Measurements from ENCODE around the gene HABP4.

Gene HABP4

GRCh38 chr9:96436063-96436455 lies 13.9 kb upstream of the HABP4 start:
- DNase-seq (ENCODE audit: low read depth in 2 of 2), result no peak

- no peak for DNase-seq (ENCODE audit: low read depth in 2 of 2)
Observed at GRCh38 chr9:96436456-96437126, 13.4 kb upstream of the HABP4 start.

- no peak for DNase-seq (ENCODE audit: low read depth in 2 of 2)
Observed at GRCh38 chr9:96437454-96437853, 12.5 kb upstream of the HABP4 start.

GRCh38 chr9:96440671-96441199 lies 9.2 kb upstream of the HABP4 start:
- no peak for DNase-seq (ENCODE audit: low read depth in 2 of 2)

- no peak for DNase-seq (ENCODE audit: low read depth in 2 of 2)
Observed at GRCh38 chr9:96441798-96442445, 8.0 kb upstream of the HABP4 start.

- no peak for DNase-seq (ENCODE audit: low read depth in 2 of 2)
Observed at GRCh38 chr9:96442491-96442890, 7.5 kb upstream of the HABP4 start.

- no peak for DNase-seq (ENCODE audit: low read depth in 2 of 2)
Observed at GRCh38 chr9:96447406-96447805, 2.6 kb upstream of the HABP4 start.

- DNase-seq (ENCODE audit: low read depth in 2 of 2), result no peak
Observed at GRCh38 chr9:96448546-96449170, 1.3 kb upstream of the HABP4 start.

GRCh38 chr9:96449523-96449844 lies 485 bp upstream of the HABP4 start:
- no peak for DNase-seq (ENCODE audit: low read depth in 2 of 2)

- DNase-seq (ENCODE audit: low read depth in 2 of 2), result peak in 1 of 2 donors; percentile 16
Observed at GRCh38 chr9:96450613-96451528, 902 bp downstream of the HABP4 start.

- DNase-seq (ENCODE audit: low read depth in 2 of 2), result no peak
Observed at GRCh38 chr9:96453625-96454024, 3.7 kb downstream of the HABP4 start.

- no peak for DNase-seq (ENCODE audit: low read depth in 2 of 2)
Observed at GRCh38 chr9:96457266-96457665, 7.3 kb downstream of the HABP4 start.

- no peak for DNase-seq (ENCODE audit: low read depth in 2 of 2)
Observed at GRCh38 chr9:96458226-96458625, 8.3 kb downstream of the HABP4 start.

- no peak for DNase-seq (ENCODE audit: low read depth in 2 of 2)
Observed at GRCh38 chr9:96459268-96460007, 9.5 kb downstream of the HABP4 start.

- DNase-seq (ENCODE audit: low read depth in 2 of 2), result no peak
Observed at GRCh38 chr9:96460470-96460869, 10.5 kb downstream of the HABP4 start.

- DNase-seq (ENCODE audit: low read depth in 2 of 2), result no peak
Observed at GRCh38 chr9:96460882-96461281, 10.9 kb downstream of the HABP4 start.

GRCh38 chr9:96461336-96461735 lies 11.4 kb downstream of the HABP4 start:
- DNase-seq (ENCODE audit: low read depth in 2 of 2), result no peak

GRCh38 chr9:96462541-96462940 lies 12.6 kb downstream of the HABP4 start:
- DNase-seq (ENCODE audit: low read depth in 2 of 2), result no peak

GRCh38 chr9:96464426-96464825 lies 14.5 kb downstream of the HABP4 start:
- no peak for DNase-seq (ENCODE audit: low read depth in 2 of 2)

- DNase-seq (ENCODE audit: low read depth in 2 of 2), result no peak
Observed at GRCh38 chr9:96467784-96468183, 17.8 kb downstream of the HABP4 start.

GRCh38 chr9:96476013-96476412 lies 26.0 kb downstream of the HABP4 start:
- no peak for DNase-seq (ENCODE audit: low read depth in 2 of 2)
